Camera-type eye (tissue), 1 donor: ENCODE measurements around the gene AKR7A2. TPM values are rescaled to one million over a fixed set of nuclear protein-coding genes. Genes with fewer than 3 reads are reported as not detected.

Source experiments
- total RNA-seq: library from RNA; depleted of rRNA; stranded (reverse); fragments of >200 nt; gene quantifications from one replicate; pipeline ENCODE4 v1.2.3, GENCODE V29; 2014

AKR7A2 gene
- total RNA-seq: 85.5 TPM

GRCh38 chr1:19311931-19312781, at the start of gene AKR7A2, which contains the start of gene SLC66A1:
Gene AKR7A2 (minus strand): TSS chr1:19312144. CDS start chr1:19312124, 20 bp downstream.
Gene SLC66A1 (plus strand): TSS chr1:19312326. CDS start chr1:19317678, 5,352 bp downstream.

DNA sequence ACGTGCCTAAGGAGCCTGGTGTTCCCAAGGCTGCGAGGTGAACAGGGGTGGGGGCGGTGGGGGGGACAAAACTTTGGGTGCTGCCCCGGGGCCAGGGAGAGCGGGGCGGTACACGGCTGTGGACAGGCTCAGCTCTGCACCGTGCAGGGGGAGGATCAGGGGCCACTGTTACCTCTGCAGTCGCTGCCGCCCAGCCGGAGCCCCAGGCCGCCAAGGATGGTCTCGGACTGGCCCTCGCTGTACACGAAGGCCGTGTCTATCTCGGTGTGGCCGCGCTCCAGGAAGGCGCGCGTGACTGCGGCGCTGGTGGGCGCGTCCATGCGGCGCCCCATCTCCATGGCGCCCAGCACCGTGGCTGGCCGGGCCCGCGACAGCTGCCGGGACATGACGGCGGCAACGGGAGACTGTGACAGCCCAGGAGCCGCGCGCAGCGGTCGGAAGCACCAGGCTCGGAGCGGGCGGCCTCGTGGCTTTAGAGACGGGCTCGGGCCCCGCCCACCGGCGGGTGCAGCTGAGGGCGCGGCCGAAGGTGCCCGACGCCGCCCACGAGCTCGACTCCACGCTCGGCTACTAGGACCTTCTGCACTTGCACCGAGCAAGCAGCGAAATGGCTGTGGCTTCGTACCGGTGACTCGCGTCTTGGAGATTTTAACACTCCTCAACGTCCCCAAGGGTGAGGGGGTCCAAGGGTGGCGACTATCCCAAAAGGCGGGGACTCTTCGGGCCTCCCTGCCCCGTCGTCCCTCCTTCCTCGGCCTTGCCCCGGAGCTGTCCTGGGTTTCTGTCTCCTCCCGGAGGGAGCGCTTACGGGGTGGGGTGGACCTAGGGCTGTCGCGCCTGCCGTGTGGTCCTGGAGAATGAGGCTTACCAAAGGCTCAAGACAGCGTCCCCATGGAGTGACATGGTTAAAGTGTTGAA, 23.4 kb downstream of the AKR7A2 start, which contains the start of gene AKR7A3:
Gene AKR7A3 (minus strand): TSS at position 447 of the 918 bp plus-strand sequence. CDS start 61 bp downstream, at position 386.

Other genes with a start within 250 kb of the AKR7A2 start
- gene UBR4, start 101.9 kb downstream of the AKR7A2 start, total RNA-seq: 137 TPM
- 127 TPM for gene EMC1, start 60.6 kb downstream of the AKR7A2 start, total RNA-seq
- gene MRTO4, start 60.3 kb downstream of the AKR7A2 start, total RNA-seq: 17.6 TPM
- gene AKR7A3, start 23.4 kb downstream of the AKR7A2 start, total RNA-seq: 3.3 TPM
- 23.6 TPM for gene SLC66A1, start 182 bp upstream of the AKR7A2 start, total RNA-seq
- 110 TPM for gene CAPZB, start 173.4 kb upstream of the AKR7A2 start, total RNA-seq